DOHH2 (cell line): ENCODE results near the gene SRC.

Experiments
- EZH2phosphoT487 ChIP-seq: fragments of 200-600 bp; sonication (generic); IDR thresholded peaks from 2 replicates; pipeline ENCODE4 v1.6.1; 2017; ENCODE audit warnings: borderline replicate concordance, mild to moderate bottlenecking, antibody characterized with exemption, low read length, moderate library complexity, mixed read lengths
- TF ChIP-seq, protein P1 (sequence below): fragments of 200-600 bp; sonication (generic); IDR thresholded peaks from one replicate; pipeline ENCODE4 v1.5.1; 2014; ENCODE audit warnings: antibody characterized with exemption, mild to moderate bottlenecking, low read depth, low read length; ENCODE audit not compliant: poor library complexity, severe bottlenecking

DNA sequence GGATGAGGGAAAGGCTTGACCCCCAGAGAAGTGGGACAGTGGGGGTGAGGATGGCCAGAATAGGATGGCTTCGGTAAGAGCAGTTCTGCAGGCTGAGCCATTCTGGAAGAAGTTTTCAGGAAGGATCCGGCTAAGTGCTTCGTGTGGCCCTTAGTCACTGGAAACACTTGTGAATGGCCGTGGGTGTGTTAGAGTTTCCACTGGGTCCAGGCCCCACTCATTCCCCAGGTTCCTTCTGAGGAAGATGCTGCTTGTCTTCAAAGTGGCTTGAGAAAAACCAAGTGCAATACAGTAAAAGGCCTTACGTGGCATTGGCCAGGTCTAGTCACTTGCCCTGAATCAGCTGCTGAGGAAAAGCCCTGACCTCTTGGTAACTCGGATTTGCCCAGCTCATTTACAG is 28.6 kb upstream of the SRC start:
- TF ChIP-seq EZH2phosphoT487 = no peak
- TF ChIP-seq, protein P1, sequence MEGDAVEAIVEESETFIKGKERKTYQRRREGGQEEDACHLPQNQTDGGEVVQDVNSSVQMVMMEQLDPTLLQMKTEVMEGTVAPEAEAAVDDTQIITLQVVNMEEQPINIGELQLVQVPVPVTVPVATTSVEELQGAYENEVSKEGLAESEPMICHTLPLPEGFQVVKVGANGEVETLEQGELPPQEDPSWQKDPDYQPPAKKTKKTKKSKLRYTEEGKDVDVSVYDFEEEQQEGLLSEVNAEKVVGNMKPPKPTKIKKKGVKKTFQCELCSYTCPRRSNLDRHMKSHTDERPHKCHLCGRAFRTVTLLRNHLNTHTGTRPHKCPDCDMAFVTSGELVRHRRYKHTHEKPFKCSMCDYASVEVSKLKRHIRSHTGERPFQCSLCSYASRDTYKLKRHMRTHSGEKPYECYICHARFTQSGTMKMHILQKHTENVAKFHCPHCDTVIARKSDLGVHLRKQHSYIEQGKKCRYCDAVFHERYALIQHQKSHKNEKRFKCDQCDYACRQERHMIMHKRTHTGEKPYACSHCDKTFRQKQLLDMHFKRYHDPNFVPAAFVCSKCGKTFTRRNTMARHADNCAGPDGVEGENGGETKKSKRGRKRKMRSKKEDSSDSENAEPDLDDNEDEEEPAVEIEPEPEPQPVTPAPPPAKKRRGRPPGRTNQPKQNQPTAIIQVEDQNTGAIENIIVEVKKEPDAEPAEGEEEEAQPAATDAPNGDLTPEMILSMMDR = no peak
